Ovary (tissue), 3 donors: Measurements from ENCODE around the gene GARIN5A.

Experiments
- EP300 ChIP-seq: sonication (generic); formaldehyde crosslinking; IDR thresholded peaks from one replicate; pipeline ENCODE4 v1.6.1; 2017; ENCODE audit warnings: antibody characterized with exemption
- POLR2A ChIP-seq: fragments of 450-650 bp; IDR thresholded peaks from one replicate; pipeline ENCODE4 v1.6.1; 2017; ENCODE audit warnings: antibody characterized with exemption, mild to moderate bottlenecking, moderate library complexity
- TF ChIP-seq, protein P1 (sequence below), 3 donors: fragments of 450-650 bp in 2 of 3; fragments of 200-600 bp in 1 of 3; IDR thresholded peaks; one replicate each; pipeline versions ENCODE4 v1.5.1 to v1.8.0; 2016 to 2022; ENCODE audit warnings: antibody characterized with exemption in 3 of 3, mild to moderate bottlenecking in 1 of 3
- donor health status: DM: no; HTN: no; CAD: no.

DNA sequence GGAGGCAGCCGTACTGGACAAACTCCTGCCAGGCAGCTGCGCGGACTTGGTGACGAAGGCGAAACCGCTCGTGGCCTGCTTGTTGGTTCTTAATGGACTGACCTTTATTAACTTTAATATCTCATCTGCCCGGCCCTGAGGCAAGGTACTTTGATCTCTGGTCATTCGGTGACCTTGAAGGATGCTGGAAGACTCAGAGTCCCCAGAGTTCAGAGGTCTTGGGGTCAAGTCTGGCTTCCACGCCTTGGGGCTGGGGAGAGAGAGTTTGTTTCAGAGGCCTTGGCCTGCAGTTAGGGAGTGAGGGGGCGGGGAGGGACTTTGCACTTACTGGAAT, 10.0 kb downstream of the GARIN5A start:
- TF ChIP-seq, protein P1, sequence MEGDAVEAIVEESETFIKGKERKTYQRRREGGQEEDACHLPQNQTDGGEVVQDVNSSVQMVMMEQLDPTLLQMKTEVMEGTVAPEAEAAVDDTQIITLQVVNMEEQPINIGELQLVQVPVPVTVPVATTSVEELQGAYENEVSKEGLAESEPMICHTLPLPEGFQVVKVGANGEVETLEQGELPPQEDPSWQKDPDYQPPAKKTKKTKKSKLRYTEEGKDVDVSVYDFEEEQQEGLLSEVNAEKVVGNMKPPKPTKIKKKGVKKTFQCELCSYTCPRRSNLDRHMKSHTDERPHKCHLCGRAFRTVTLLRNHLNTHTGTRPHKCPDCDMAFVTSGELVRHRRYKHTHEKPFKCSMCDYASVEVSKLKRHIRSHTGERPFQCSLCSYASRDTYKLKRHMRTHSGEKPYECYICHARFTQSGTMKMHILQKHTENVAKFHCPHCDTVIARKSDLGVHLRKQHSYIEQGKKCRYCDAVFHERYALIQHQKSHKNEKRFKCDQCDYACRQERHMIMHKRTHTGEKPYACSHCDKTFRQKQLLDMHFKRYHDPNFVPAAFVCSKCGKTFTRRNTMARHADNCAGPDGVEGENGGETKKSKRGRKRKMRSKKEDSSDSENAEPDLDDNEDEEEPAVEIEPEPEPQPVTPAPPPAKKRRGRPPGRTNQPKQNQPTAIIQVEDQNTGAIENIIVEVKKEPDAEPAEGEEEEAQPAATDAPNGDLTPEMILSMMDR (IDR thresholded peaks at IDR 0.05), result no peak
- TF ChIP-seq POLR2A (no peak), EP300 (no peak)
